NCI-H146 (cell line): ENCODE measurements around the gene AKAP7.
"Not testable (repeated sequence)": the region's sequence is repeated elsewhere in the genome, so short reads cannot be mapped to it uniquely, and the experiment has no call there.

Experiments used
- DNase-seq: peaks from one replicate; lab custom pipeline; 2025; lab: John Stamatoyannopoulos, UW

AKAP7 gene

DNA sequence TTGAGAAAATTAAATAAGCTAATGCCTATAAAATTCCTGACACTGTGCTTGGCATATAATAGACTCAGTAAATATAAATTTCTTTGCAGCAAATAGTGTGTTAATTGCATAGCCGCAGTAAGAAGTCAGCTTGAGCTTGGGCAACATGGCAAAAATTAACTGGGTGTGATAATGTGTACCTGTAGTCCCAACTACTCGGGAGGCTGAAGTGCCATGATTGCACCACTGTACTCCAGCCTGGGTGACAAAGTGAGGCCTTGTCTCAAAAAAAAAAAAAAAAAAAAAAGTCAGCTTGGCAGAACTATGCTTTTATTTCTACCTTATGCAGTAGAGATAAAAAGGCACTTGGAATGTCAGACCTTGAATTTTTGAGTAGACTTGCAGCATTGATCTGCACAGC lies 121.8 kb downstream of the AKAP7 start:
- DNase-seq: no peak

DNA sequence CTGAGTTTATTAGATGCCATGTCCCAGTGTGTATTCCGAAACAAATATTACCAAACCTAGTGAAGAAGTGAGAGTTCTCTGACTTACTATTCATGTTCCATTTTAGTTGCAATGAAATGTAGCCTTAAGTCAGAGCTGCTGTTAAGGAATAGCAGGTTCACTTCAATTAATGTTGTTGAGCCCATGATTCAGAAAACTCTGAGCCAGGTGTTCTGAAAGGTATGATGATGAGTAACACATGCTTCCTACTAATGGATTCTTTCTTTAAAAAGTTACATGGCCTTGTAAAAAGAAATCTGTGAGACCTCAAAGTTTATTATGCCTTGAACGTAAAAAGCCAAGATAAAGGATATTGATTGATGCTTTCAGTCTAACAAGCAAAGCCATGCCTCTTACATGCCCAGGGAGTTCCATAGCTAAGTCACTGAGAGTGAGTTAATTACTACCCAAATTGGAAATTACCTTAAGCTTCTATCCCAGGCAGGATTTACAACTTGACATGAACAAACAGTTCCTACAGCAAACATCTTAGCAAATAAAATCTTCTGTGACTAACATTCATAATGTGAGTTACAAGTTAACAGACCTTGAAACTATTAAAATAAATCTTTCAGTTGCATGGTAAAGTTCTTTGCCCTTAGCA lies 122.9 kb downstream of the AKAP7 start:
- no peak for DNase-seq

DNA sequence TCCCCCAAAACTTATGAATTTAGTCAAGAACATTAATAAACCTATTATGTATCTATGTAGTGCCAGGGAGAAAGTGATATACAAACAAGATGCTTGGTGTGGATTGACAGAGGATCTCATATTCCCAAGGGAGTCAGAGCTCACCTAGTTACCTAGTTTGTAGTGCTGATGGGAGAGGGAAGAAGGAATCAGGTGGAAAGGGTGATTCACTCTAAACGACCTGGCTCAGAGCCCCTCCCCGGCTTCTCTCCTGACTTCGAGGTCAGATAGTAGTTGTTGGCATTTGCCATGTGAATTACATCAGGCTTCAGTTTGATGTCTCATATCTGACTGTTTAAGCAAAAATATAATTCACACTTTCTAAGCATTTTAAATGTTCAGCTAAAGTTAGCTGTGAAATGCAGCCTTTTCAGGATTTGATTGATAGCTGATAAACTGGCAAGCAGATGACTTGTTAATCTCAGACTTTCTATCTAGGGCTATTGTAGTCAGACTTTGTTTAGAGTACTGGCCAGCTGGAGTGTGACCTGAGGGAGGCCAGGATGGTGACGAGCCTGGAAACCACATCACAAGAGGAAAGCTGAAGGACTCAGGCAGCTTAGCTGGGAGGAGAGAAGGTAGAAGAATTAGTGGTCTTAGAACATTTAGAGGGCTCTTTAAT lies 123.7 kb downstream of the AKAP7 start:
- DNase-seq: peak; percentile 37

DNA sequence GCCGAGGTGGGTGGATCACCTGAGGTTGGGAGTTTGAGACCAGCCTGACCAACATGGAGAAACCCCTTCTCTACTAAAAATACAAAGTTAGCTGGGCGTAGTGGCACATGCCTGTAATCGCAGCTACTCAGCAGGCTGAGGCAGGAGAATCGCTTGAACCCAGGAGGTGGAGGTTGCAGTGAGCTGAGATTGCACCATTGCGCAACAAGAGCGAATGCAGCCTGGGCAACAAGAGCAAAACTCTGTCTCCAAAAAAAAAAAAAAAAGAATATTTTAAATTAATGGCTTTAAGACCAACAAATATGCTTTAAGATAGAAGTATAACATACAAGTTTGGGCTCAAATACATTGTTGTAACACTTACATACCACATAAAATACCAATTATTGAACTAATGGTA lies 125.7 kb downstream of the AKAP7 start:
- not testable (repeated sequence) for DNase-seq

DNA sequence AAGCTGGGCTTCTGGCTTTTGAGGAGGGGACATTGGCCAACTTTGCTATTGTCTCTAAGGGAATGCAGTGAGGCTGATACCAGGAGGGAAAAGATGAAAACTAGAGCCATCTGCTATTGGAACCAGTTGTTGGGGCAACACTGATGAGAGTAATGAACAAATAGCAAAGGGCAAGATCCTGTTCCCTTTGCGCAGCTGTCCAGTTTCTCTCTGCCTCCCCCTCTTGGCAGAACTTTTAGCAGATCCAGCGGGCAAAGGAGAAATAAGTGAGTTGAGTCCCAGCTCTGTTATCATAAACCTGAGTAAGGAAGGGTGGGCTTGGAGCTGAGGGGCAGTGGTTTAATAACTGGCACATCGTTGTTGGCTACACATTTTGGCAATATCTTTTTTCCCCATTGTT lies 126.8 kb downstream of the AKAP7 start:
- no peak for DNase-seq

DNA sequence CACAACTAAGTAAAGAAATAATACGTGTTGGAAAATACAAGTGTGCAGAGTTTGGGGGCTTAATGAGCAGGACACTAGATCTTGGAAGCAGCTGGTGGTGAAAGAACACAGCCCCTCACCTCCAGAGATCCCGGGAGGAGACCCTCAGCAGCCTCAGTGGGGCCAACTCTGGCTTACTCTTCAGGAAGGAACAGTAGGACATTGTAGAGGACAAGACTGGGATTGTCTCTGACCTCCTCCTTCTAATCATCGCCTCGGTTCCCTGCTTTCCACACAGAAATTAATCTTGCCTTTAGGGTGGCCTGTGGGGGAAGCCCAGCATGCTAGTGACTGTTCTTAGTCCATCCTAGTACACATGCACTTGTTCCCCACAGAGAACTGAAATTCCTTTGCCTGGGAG lies 130.7 kb downstream of the AKAP7 start:
- no peak for DNase-seq

DNA sequence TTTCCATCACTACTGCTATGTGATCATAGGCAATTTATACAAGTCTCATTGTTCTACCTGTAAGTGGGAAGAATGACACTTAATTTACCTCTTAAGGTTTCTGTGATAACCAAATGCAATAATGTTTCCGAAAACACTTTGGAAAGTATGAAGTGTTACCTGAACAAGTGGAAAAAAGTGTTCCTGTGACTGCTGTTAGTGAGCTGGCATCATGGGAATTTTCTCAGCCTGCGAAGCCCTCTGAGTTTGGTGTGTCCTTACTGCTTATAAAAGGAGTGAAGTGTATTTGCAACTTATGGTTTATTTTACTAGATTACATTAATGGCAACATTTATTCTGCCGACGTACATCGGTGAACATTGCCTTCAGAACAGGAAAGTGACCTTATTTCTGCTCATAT lies 133.0 kb downstream of the AKAP7 start:
- no peak for DNase-seq

DNA sequence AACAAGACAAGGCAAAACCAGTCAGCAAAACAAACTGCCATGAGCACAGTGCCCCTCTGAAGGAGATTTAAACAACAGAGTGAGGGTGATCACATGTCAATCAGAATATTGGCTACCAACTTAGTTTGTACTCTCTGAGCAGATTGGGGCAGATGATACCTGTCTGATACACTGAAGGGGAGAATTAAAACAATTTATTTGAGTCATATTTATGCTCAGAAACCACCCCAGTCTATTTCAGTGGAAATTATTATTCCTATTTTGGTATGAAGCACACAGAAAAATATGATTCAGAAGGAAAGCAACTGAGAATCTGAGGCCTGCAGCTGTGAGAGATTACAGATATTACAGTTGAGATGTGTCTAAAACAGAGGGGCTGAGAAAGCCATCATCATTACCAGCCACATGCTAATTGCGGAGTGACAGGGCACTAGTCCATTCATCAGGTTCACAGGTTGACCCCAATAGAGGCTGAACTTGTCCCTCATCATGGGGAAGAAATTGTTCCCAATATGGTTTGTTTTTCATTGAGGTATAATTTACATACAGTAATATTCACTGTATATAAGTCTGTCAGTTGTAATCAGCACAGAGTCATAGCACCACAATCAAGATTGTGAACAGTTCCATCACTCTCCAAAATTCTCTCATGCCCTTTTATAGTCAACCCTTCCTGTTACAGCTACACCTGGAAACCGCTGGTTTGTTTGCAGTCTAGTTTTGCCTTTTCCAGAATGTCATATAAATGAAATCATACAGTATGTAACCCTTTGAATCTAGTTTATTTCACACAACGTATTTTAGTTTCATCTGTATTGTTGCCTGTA lies 134.5 kb downstream of the AKAP7 start:
- no peak for DNase-seq

DNA sequence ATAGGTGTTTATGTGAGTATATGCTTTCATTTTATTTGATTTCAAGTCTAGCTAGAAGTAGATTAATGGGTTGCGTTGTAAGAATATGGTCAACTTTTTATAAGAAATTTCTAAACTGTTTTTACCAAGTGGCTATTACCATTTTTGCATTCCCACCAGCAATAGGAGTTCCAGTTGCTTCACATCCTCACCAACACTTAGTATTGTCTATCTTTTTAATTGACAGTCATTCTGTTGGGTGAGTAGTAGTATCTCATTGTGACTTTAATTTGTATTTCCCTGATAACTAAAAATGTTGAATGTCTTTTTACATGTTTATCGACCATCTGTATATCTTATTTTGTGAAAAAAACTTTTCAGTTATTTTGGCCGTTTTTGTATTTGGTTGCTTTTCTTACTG lies 135.3 kb downstream of the AKAP7 start:
- DNase-seq: no peak

DNA sequence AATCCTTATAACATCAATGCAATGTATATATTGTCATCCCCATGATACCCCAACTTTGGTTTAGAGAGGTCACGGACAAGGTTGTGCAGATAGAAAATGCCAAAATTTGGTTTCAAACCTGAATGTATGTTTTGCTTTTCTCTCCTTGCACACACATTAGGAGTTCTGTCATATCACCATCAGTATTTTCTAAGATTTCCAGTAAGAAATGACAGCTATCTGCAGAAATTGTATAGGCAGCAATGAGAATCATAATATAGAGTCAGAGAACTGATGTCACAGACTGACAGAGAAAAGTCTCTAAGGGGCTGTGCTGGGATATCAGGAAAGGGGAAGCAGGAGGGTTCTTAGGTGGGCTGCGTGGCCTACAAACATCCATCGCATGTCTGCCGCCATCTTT lies 140.0 kb downstream of the AKAP7 start:
- DNase-seq: no peak

DNA sequence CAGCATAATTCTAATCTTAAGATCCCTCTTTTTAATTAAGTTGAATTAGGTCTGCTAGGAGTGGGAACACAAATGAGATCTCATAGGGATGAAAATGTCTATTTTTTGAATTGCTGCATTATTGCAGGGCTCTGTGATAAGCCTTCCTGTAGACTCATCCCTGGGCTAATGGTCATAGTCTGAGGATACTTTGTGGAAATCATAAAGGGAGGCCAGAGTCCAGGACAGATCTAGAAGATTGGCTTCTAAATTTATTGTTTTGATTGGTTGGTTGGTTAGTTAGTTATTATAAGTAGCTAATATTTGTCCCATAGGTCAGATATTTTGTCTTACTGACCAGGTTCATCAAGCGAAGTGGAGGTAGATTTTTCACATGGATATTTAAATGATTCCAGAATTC lies 142.3 kb downstream of the AKAP7 start:
- DNase-seq: no peak

DNA sequence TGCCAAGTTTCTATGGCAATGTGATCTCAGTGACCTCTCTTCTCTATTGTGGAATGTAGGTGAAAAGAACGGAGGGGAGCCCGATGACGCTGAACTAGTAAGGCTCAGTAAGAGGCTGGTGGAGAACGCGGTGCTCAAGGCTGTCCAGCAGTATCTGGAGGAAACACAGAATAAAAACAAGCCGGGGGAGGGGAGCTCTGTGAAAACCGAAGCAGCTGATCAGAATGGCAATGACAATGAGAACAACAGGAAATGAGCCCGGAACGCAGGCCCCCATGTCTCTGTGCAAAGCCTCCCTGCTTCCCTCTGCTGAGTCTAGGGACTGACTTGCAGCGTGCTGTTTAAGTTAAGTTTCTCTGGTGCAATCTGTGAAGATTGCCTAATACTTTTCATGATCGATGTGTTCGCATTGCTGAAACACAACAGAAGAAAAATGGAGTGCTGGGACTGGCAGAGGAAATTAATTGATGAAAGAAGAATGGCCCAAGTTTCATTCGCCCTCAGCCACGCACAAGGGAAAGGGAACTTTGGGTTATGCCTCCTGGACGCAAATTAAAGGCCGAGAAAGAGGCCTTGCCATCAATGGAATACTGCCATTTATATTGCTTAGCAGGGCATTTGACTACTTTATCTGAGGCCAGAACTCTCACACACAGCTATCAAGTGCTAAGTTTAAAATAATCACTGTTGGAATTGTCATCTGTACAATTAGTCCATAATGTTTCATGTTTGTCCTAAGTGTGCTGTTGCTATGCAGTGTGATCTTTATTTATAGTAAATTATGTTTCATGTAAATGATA lies 146.4 kb downstream of the AKAP7 start:
- peak; percentile 83 for DNase-seq

DNA sequence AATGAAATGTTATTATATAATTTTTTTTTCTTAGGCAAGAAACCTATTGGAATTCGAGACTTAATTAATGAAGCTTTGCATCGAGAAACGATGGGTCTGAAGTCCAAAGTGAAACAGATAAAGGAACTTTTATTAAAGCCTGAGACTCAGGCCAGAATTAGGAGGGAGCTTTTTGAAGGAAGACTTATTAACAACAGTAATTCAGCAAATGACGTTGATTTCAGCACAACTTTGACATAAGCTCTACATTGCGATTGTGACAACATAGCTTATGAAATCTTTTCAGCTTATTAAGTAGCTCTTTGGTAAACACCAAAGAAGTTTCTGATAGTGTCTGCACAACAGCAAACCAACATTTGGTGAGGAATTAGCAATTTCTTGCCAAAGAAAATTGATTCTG lies 147.1 kb downstream of the AKAP7 start:
- no peak for DNase-seq

DNA sequence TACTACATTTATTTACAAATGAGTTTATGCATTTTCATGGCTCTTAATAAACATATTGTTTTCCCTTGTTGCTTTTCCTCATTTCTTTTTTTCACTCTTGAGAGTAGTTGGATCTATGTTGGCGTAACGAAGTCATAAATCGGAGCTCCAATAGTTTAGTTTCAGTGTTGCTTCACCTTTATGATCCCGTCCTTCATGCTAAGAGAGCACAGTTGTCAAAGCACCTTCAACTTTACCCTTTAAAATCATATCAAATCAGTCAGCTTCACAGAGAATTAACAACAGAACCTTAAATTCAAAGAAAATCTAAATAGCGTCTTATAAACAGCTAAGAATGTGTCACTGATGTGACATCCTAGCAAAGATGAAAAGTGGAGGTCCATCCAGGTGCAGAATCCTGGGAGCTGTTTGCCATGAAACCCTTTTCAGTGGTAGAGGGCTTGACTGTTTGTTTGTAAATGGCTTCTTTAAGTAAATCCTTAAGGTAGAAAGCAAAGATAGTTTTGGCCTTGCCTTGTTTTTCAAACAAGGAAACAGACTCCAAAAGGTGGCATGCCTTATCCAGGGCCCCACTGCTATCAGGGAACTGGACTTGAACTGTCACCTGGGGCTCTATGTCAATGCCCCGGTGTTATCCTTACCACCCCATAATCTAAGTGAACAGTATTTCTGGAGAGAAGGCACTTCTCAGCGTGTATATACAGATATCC lies 148.4 kb downstream of the AKAP7 start:
- no peak for DNase-seq

DNA sequence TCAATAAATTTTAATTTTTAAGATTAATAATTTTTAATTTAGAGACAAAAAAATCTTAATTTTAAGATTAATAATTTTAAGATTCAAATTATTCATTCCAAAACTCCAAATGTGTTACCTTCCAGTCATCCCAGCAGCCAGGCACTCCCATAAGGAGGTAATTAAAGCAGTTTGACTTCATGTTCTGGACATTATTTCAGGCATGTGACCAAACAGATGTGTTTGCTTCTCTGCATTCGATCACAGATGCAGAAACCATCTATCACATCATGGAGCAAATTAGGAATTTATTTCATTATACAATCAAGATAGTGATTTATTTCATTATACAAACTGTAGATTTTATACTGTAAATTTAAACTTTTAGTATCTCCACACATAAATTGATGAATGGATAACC lies 150.3 kb downstream of the AKAP7 start:
- no peak for DNase-seq

DNA sequence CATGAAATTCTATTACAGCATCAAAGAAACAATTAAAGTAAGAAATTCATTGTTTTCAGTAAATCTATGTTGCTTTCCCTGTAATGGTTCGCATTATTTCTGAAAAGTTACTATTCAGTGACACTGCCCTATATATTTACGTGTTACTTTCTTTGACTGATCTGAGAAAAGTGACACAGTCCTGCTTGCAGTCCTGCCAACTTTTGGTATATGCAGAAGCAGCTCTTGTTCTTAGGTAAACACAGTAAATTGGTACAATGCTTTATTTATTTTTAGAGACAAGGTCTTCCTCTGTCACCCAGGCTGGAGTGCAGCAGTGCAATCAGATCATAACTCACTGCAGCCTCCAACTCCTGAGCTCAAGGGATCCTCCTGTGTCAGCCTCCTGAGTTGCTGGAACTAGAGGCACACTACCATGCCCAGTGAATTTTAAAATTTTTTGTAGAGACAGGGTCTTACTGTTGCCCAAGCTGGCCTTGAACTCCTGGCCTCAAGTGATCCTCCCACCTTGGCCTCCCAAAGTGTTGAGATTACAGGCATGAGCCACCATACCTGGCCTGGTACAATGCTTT lies 151.3 kb downstream of the AKAP7 start:
- no peak for DNase-seq

DNA sequence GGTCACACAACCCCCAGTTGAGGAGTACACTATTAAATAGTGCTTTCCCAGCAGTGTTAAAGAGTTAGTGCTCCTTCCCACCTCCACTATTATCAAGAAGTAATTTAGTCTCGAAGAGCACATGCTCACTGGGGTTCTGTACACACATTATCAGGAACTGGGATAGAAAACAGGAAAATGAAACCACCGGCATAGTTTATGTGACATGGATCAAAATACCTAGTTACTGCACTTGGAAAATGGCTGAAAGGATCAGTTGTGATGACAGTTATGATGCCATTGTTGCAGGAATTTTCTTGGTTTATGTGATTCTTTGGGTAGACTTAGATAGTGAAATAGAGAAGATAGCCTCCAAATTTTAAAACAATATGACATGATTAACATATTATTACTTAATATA lies 152.9 kb downstream of the AKAP7 start:
- DNase-seq: peak; percentile 7

DNA sequence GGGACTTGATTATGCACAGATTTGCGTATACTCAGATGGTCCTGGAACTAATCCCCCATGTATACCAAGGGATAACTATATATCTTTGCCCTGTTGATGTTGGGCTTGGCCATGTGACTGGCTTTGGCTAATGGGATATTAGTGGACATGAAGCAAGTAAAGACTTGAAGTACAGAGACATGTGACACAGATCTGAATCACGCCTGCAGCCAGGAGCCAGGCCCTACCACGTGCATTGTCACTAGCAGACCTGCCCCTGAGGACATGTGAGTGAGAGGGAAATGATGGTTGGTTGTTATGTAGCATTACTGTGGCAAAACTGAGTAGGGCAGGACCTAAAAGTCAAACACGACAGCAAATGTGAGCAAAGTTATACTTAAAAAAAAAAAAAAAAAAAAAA lies 155.7 kb downstream of the AKAP7 start:
- no peak for DNase-seq

DNA sequence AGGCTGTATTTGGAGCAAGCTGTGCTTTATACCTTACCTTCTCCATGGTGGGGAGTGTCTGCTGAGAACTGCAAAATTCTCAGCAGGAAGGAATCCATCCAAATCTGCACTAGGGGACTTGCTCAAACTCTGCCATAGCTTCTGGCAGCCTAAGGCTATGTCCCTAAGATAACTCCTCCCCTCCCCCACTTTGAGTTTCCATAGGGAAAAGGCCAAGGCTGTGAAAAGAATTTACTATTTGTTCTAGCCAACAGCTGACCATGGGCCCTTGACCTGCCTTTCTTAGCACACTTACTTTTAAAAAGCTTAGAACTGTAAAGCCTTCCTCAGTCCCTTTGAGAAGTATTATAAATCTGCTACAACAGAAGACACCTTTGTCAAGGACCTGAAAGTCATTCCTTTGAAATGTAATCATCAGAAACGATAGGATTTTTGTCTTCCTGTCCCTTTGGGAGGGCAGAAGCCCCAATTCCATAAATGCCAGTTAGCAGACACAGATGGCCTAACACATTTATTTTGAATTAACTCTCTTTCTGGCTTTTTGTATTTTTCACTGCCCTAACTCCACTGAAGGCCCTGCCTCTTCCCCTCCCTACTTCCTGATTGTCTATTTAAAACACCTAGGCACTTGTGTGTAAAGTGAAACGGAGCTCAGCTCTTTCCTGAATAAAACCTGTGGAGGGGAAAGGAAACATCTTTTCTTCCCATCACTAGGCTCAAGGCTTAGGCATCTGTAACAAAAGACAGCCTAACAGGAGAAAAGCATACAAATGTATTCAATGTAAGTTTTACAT lies 157.1 kb downstream of the AKAP7 start:
- DNase-seq: peak; percentile 27

DNA sequence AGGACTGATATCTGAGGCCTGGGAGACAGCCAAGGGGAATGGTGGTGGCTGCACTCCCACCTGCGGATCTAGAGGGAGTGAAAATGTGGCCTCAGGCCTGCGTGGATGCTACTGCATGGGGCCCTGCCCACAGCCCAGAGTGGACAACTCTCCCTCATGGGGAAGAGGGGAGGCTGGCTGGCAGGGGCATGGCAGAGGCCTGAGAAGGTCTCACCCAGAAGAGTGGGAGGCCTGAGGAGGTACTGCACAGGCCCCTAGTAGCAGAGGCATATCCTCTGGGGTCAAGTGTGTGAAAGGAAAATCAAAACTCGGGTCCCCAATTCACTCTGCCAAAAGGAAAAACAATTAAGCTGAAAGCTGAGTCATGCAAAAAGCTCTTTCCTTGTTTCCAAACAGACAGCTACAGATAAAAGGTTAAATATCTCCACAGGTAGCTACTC lies 158.2 kb downstream of the AKAP7 start:
- DNase-seq: peak; percentile 22

DNA sequence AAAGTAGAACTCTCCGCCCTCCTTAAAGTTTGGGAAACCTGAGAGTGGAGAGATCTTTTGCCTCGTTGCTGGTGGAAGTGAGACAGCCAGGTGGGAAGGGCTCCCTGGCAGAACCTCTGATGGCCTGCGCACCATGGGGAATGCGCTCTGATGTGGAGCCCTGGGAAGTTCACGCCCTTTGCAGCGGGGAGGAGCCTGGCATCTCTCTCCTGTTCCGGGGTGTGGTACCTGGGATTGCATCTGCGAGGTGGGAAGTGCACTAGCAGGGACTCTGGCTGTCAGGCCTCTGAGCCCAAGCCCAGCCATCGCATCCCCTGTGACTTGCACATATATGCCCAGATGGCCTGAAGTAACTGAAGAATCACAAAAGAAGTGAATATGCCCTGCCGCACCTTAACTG lies 159.8 kb downstream of the AKAP7 start:
- no peak for DNase-seq
